Nasal cavity respiratory epithelium epithelial cell of viscerocranial mucosa (primary cell): ENCODE data around the gene PURA. TPM values are rescaled to one million over a fixed set of nuclear protein-coding genes. Genes with fewer than 3 reads are reported as not detected.

Experiments used
- total RNA-seq: library from RNA; depleted of rRNA; stranded (reverse); fragments of >200 nt; gene quantifications from 2 replicates; pipeline ENCODE4 v1.2.3, GENCODE V29; 2014

The PURA gene
- total RNA-seq: 9.6 and 14.2 TPM in 2 replicates

DNA sequence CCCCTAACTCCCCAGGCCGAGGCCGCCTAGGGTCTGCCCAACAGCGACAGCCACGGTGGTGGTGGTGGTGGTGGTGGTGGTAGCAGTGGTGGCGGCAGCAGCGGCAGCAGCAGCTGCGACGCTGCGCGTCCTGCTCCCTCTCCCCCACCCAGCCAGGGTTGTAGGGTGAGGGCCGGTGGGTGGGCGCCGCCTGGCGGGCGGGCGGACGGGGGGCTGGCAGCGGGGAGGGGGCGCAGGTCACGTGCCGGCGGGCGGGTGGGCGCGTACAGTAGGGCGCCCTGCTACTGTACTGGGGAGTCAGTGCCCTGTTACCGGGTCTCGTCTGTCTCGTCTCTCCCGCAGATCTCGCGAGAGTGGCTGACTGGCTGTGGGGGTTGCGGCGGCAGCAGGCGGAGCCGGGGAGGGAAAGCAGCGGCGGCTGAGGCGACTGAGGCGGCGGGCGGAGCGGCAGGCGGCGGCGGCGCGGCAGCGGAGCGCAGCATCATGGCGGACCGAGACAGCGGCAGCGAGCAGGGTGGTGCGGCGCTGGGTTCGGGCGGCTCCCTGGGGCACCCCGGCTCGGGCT lies at the start of gene PURA:
Gene PURA, plus strand, starts transcription at position 411 of the 565 bp plus-strand sequence. Its CDS starts 73 bp downstream, at position 484.

GRCh38 chr5:140125637-140126036 lies 11.7 kb downstream of the PURA start, which contains the start of gene IGIP:
Gene IGIP (plus strand): TSS chr5:140125937. CDS start chr5:140128477, 2,540 bp downstream.

DNA sequence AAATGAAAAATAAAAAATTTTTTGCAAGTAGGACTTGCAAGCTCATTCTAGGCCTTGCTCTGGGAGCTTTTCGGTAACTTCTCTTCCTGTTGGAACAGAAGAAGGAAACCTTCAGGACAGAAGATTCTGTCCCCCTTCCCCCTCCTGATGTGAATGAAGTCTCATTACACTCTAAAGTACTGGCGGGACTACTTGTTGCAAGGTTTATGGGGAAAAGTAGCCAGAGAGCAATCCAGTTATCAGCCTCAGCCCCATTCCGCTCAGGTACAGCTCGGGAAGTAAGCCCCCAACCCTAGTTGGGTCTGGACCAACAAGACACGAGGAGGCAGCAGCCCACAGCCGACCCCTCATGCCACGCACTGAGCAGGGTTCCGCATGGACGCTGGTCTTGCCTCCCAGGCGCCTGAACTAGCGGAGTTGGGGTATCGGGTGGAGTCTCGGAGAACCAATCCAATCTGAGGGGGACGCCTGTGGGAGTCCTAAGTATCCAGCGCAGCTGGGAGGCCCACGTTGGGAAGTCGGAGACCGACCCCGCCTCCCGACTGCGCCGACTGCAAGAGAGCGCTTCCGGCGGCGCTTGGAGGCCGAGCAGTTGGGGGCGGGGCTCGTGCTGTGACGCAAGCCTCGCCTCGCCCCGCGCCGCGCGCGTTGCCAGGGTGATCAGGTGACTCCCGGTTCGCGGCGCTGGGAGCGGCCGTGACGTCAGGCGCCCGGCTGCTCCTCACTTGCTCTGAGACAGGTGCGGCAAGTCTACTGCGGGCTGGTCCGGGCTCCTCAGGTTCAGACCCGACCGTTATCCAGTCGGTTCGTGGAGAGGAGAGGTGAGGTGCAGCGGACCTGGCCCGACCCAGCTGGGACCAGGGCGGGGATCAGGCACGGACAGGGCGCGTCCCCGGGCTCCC lies 60.8 kb downstream of the PURA start, which contains the start of gene CYSTM1:
Gene CYSTM1, plus strand, starts transcription at position 724 of the 902 bp plus-strand sequence. CDS start 19,278 bp downstream, outside the sequence.

Other genes starting within 250 kb of the PURA start
- under 0.01 and 0.07 TPM in 2 replicates for gene NRG2, start 70.8 kb upstream of the PURA start, total RNA-seq
- 5.8 and 7.2 TPM in 2 replicates for gene IGIP, start 11.8 kb downstream of the PURA start, total RNA-seq
- 13.4 and 43.7 TPM in 2 replicates for gene CYSTM1, start 61.1 kb downstream of the PURA start, total RNA-seq
- 35.0 and 36.6 TPM in 2 replicates for gene PFDN1, start 189.0 kb downstream of the PURA start, total RNA-seq
- gene HBEGF, start 232.5 kb downstream of the PURA start, total RNA-seq: 115 and 206 TPM in 2 replicates
- gene SLC4A9, start 246.1 kb downstream of the PURA start, total RNA-seq: 0.07 and 0.34 TPM in 2 replicates